Left kidney (tissue), 2 donors: ENCODE data around the gene BRINP2. TPM values are rescaled to one million over a fixed set of nuclear protein-coding genes. Genes with fewer than 3 reads are reported as not detected.

Experiments used
- DNase-seq: peaks from one replicate; pipeline ENCODE4 v3.0.0-alpha.2; 2013
- polyA plus RNA-seq: library from polyadenylated mRNA; unstranded; fragments of 120-200 nt; gene quantifications from one replicate; pipeline ENCODE4 v1.2.1, GENCODE V29; 2013; ENCODE audit not compliant: insufficient read length

BRINP2 gene
- polyA plus RNA-seq, 1 donor: 0.13 TPM

GRCh38 chr1:177270863-177271262 lies 100.1 kb downstream of the BRINP2 start:
- DNase-seq: no peak

GRCh38 chr1:177273141-177273540 lies 102.4 kb downstream of the BRINP2 start:
- peak; percentile 26 for DNase-seq

- peak; percentile 18 for DNase-seq
Observed at GRCh38 chr1:177274687-177275211, 104.0 kb downstream of the BRINP2 start.

- no peak for DNase-seq
Observed at GRCh38 chr1:177275736-177276135, 105.0 kb downstream of the BRINP2 start.

GRCh38 chr1:177278626-177279390 lies 108.0 kb downstream of the BRINP2 start:
- DNase-seq: no peak

GRCh38 chr1:177281901-177282300 lies 111.1 kb downstream of the BRINP2 start:
- no peak for DNase-seq

GRCh38 chr1:177282976-177283375 lies 112.2 kb downstream of the BRINP2 start:
- DNase-seq: no peak

GRCh38 chr1:177283380-177283779 lies 112.6 kb downstream of the BRINP2 start:
- no peak for DNase-seq

GRCh38 chr1:177286396-177286795 lies 115.6 kb downstream of the BRINP2 start:
- DNase-seq: no peak

GRCh38 chr1:177287270-177287669 lies 116.5 kb downstream of the BRINP2 start:
- DNase-seq: peak; percentile 25

GRCh38 chr1:177287994-177288393 lies 117.2 kb downstream of the BRINP2 start:
- no peak for DNase-seq

GRCh38 chr1:177289532-177289931 lies 118.8 kb downstream of the BRINP2 start:
- DNase-seq: no peak

GRCh38 chr1:177300431-177300830 lies 129.7 kb downstream of the BRINP2 start:
- DNase-seq: no peak

- no peak for DNase-seq
Observed at GRCh38 chr1:177301425-177302124, 130.8 kb downstream of the BRINP2 start.

- peak; percentile 13 for DNase-seq
Observed at GRCh38 chr1:177302357-177303044, 131.7 kb downstream of the BRINP2 start.

GRCh38 chr1:177305040-177306018 lies 134.6 kb downstream of the BRINP2 start:
- DNase-seq: no peak

GRCh38 chr1:177306019-177306415 lies 135.3 kb downstream of the BRINP2 start:
- DNase-seq: no peak

- no peak for DNase-seq
Observed at GRCh38 chr1:177306981-177307380, 136.2 kb downstream of the BRINP2 start.

- DNase-seq: no peak
Observed at GRCh38 chr1:177307771-177308170, 137.0 kb downstream of the BRINP2 start.

GRCh38 chr1:177309880-177310279 lies 139.1 kb downstream of the BRINP2 start:
- no peak for DNase-seq

GRCh38 chr1:177310326-177310725 lies 139.6 kb downstream of the BRINP2 start:
- DNase-seq: no peak
